ENCODE results near the gene RNF111. TPM values are rescaled to one million over a fixed set of nuclear protein-coding genes. Genes with fewer than 3 reads are reported as not detected.
A peak's percentile ranks its signal among the peaks of the same experiment; 100 is the strongest.

Gene RNF111
- total and polyA plus RNA-seq, 8 donors, result 4.3 to 37.1 (median 11.4) TPM

DNA sequence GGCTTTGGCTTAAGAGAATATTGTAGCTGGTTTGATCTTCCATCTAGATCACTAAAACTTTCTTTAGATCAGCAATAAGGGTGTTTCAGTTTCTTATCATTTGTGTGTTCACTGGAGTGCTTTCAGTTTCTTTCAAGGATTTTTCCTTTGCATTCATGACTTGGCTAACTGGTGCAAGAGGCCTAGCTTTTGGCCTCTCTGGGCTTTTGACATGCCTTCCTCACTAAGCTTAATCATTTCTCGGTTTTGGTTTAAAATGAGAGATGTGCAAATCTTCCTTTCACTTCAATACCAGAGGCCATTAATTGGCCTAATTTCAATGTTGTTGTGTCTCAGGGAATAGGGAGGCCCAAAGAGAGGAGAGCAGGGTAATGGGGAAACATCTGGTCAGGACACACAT is 87.1 kb downstream of the RNF111 start:
- H3K27ac ChIP-seq, result peak overlapping the region in 1 of 5 donors; percentile 18
- intact Hi-C loops (cut with DNase I; ENCODE audit: low total_unique reads), result no loop called here
- no peak for DNase-seq
- H3K4me3 ChIP-seq, result no peak overlapping the region
- WGBS, 5 donors, result 72 to 96% (median 89%) methylated on average over 1 of the region's 1 CpG
- H3K9me3 ChIP-seq, result no peaks in the 10 kb centered on the region
- peaks cover 8 to 74% (median 57%) of the 10 kb centered on the region in 4 donors for H3K36me3 ChIP-seq
- H3K4me1 ChIP-seq, result no peaks in the 10 kb centered on the region
- H3K27me3 ChIP-seq, result no peaks in the 10 kb centered on the region
- TF ChIP-seq, protein P1, sequence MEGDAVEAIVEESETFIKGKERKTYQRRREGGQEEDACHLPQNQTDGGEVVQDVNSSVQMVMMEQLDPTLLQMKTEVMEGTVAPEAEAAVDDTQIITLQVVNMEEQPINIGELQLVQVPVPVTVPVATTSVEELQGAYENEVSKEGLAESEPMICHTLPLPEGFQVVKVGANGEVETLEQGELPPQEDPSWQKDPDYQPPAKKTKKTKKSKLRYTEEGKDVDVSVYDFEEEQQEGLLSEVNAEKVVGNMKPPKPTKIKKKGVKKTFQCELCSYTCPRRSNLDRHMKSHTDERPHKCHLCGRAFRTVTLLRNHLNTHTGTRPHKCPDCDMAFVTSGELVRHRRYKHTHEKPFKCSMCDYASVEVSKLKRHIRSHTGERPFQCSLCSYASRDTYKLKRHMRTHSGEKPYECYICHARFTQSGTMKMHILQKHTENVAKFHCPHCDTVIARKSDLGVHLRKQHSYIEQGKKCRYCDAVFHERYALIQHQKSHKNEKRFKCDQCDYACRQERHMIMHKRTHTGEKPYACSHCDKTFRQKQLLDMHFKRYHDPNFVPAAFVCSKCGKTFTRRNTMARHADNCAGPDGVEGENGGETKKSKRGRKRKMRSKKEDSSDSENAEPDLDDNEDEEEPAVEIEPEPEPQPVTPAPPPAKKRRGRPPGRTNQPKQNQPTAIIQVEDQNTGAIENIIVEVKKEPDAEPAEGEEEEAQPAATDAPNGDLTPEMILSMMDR (IDR thresholded peaks at IDR 0.05), result no peak
- TF ChIP-seq EP300 (IDR thresholded peaks at IDR 0.05) (no peak), POLR2AphosphoS5 (IDR thresholded peaks at IDR 0.05) (no peak), POLR2A (IDR thresholded peaks at IDR 0.05) (no peak)

DNA sequence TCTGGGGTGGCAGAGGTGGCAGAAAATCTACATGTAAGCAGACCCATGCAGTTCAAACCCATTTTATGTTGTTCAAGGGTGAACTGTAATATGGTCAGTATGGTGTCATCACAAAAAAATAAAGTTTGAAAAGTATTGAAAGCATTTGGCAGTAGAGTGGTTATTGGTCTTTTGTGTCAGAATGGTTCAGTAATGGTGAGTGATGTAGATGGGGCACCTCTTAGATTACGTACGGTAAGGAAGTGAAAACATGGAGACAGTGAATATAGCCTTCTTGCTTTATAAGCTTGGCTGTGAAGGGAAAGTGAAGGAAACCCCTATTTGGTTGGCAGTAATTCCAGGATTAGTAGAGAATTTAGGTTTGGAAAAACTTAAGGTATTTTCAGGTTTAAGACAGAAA is 100.3 kb downstream of the RNF111 start:
- H3K36me3 ChIP-seq, result peaks cover 16 to 95% (median 91%) of the 10 kb centered on the region in 4 donors
- no peaks in the 10 kb centered on the region for H3K9me3 ChIP-seq
- H3K4me1 ChIP-seq, result no peaks in the 10 kb centered on the region
- intact Hi-C loops (cut with DNase I; ENCODE audit: low total_unique reads), result no loop called here
- H3K27me3 ChIP-seq, result no peaks in the 10 kb centered on the region
- no peak overlapping the region for H3K27ac ChIP-seq
- 92 to 99% (median 97%) methylated on average over 2 of the region's 2 CpGs for WGBS, 5 donors
- H3K4me3 ChIP-seq, result no peak overlapping the region
- TF ChIP-seq POLR2AphosphoS5 (IDR thresholded peaks at IDR 0.05), result no peak
- TF ChIP-seq EP300 (IDR thresholded peaks at IDR 0.05), result no peak
- no peak for DNase-seq

DNA sequence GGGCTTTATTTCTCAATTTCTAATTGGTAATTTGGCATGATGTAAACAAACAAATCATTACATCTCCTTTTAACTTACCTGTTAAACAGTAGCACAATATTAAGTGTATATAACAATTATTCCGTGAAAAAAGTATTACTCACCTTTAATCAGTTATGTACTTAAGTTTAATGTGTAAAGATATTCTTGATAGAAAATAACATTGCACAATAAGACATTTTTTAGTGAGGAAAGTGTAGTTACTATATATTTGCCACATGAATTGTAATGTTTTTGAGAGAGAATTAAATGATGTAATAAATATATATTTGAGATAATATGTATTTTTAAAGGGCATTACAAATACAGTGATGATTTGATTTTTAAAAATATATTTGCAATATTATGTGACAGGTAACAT is 106.6 kb downstream of the RNF111 start:
- H3K27ac ChIP-seq, result no peak overlapping the region
- DNase-seq, result no peak
- peaks cover 25 to 95% (median 92%) of the 10 kb centered on the region in 4 donors for H3K36me3 ChIP-seq
- intact Hi-C loops (cut with DNase I; ENCODE audit: low total_unique reads), result no loop called here
- WGBS, 5 donors, result 51 to 64% (median 56%) methylated on average over 1 of the region's 1 CpG
- H3K27me3 ChIP-seq, result no peaks in the 10 kb centered on the region
- H3K9me3 ChIP-seq, result no peaks in the 10 kb centered on the region
- H3K4me1 ChIP-seq, result no peaks in the 10 kb centered on the region
- TF ChIP-seq POLR2AphosphoS5 (IDR thresholded peaks at IDR 0.05), result no peak
- TF ChIP-seq POLR2A (IDR thresholded peaks at IDR 0.05), result no peak
- no peak for TF ChIP-seq EP300 (IDR thresholded peaks at IDR 0.05)
- TF ChIP-seq, protein P1 (IDR thresholded peaks at IDR 0.05), result no peak
- no peak overlapping the region for H3K4me3 ChIP-seq

DNA sequence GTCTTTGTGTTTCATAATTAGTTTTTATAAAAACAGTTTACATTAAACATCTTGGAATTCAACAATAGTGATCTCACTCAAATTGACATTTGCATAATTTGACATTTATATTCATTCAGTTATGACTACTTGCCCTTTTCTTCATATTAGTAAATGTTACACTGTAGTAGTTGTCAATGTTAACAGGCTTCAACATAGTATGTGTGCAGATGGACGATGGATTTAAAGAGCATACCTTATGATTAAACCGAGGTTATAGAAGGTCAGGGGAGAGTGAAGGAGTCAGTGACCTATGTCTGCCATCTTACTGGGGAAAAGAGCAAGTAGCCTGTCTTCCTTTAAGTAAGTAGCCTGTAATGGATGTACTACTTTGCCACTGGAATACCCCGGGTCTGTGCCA is 109.0 kb downstream of the RNF111 start:
- DNase-seq, result no peak
- no peak for TF ChIP-seq EP300 (IDR thresholded peaks at IDR 0.05)
- TF ChIP-seq POLR2AphosphoS5 (IDR thresholded peaks at IDR 0.05), result no peak
- TF ChIP-seq, protein P1 (IDR thresholded peaks at IDR 0.05), result no peak
- no peak for TF ChIP-seq POLR2A (IDR thresholded peaks at IDR 0.05)
- Histone ChIP-seq H3K27ac (no peak overlapping the region), H3K4me3 (no peak overlapping the region), H3K4me1 (no peaks in the 10 kb centered on the region), H3K9me3 (no peaks in the 10 kb centered on the region), H3K36me3 (peaks cover 21 to 84% (median 80%) of the 10 kb centered on the region in 4 donors), H3K27me3 (no peaks in the 10 kb centered on the region)
- WGBS, 5 donors, result 81 to 88% (median 85%) methylated on average over 3 of the region's 3 CpGs
- intact Hi-C loops (cut with DNase I; ENCODE audit: low total_unique reads), result no loop called here

DNA sequence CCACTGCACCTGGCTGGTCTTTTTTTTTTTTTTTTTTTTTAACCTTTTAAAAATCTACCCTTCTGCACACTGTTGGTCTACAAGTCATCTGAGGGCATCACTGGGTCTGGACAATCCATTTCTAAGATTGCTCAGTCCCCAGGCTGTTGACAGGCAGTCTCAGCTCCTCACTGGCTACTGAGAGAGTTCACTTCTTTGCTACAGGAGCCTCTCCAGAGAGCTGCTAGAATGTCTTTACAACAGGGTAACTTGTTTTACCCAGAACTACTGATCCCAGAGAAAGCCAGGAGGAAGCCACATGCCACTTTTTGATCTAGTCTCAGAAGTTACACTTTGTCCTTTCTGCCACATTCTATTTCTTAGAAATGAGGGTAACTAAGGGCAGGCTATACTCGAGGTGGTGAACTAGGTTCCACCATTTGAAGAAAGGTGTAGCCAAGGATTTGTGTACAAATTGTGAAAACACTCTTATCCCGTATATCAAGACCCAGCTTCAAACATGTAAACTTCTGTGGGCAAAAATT is 111.8 kb downstream of the RNF111 start:
- Histone ChIP-seq H3K36me3 (peaks cover 15 to 58% (median 52%) of the 10 kb centered on the region in 4 donors), H3K9me3 (no peaks in the 10 kb centered on the region), H3K4me1 (peaks cover 0 to 2% (median 0%) of the 10 kb centered on the region in 4 donors), H3K27me3 (no peaks in the 10 kb centered on the region), H3K4me3 (no peak overlapping the region), H3K27ac (no peak overlapping the region)
- DNase-seq, result no peak
- intact Hi-C loops (cut with DNase I; ENCODE audit: low total_unique reads), result no loop called here
- 38 to 79% (median 67%) methylated on average over 2 of the region's 2 CpGs for WGBS, 5 donors
- TF ChIP-seq POLR2AphosphoS5 (IDR thresholded peaks at IDR 0.05) (no peak), POLR2A (IDR thresholded peaks at IDR 0.05) (no peak), EP300 (IDR thresholded peaks at IDR 0.05) (no peak)
- TF ChIP-seq, protein P1 (IDR thresholded peaks at IDR 0.05), result no peak
